SU-DHL-6 (cell line): ENCODE results near the gene HDAC7.
"Not testable (repeated sequence)": the region's sequence is repeated elsewhere in the genome, so short reads cannot be mapped to it uniquely, and the experiment has no call there.

Source experiments
- EZH2phosphoT487 ChIP-seq: fragments of 200-600 bp; sonication (generic), shearing (Covaris generic); conservative IDR thresholded peaks from 2 replicates; pipeline ENCODE4 v1.6.1; 2018; ENCODE audit warnings: mild to moderate bottlenecking, antibody characterized with exemption, low read length, moderate library complexity, mixed read lengths
- TF ChIP-seq, protein P1 (sequence below): fragments of 200-600 bp; sonication (generic); IDR thresholded peaks from one replicate; pipeline ENCODE4 v1.5.1; 2017; ENCODE audit warnings: antibody characterized with exemption, mild to moderate bottlenecking, low read length, moderate library complexity; ENCODE audit not compliant: insufficient read depth, poor library complexity, severe bottlenecking

DNA sequence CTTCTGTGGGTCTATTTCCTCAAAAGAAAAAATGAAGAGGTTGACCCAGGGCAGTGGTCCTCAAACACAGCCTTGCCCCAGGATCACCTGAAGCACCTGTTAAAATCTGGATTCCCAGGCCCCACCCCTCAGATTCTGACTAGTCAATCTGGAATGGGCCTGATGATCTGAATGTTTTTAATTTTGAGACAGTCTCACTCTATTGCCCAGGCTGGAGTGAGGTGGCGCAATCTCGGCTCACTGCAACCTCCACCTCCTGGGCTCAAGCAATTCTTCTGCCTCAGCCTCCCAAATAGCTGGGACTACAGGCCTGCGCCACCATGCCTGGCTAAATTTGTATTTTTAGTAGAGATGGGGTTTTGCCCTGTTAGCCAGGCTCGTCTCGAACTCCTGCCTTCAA, 4.3 kb downstream of the HDAC7 start:
- TF ChIP-seq, protein P1, sequence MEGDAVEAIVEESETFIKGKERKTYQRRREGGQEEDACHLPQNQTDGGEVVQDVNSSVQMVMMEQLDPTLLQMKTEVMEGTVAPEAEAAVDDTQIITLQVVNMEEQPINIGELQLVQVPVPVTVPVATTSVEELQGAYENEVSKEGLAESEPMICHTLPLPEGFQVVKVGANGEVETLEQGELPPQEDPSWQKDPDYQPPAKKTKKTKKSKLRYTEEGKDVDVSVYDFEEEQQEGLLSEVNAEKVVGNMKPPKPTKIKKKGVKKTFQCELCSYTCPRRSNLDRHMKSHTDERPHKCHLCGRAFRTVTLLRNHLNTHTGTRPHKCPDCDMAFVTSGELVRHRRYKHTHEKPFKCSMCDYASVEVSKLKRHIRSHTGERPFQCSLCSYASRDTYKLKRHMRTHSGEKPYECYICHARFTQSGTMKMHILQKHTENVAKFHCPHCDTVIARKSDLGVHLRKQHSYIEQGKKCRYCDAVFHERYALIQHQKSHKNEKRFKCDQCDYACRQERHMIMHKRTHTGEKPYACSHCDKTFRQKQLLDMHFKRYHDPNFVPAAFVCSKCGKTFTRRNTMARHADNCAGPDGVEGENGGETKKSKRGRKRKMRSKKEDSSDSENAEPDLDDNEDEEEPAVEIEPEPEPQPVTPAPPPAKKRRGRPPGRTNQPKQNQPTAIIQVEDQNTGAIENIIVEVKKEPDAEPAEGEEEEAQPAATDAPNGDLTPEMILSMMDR, result not testable (repeated sequence)
- TF ChIP-seq EZH2phosphoT487, result not testable (repeated sequence)
